Panc1 (cell line): ENCODE data around the gene PTPRK. TPM values are rescaled to one million over a fixed set of nuclear protein-coding genes. Genes with fewer than 3 reads are reported as not detected.

Experiments
- ATAC-seq: fragments of 200-7000 bp; cut with Tn5 transposase; 2 replicates; pipeline ENCODE4 v1.9.1; 2020; ENCODE audit warnings: mild to moderate bottlenecking, moderate library complexity
- BruUV-seq: library from RNA; stranded (reverse); fragments of 400-500 nt; replicated peaks from 2 replicates; lab custom pipeline; 2021; lab: Mats Ljungman, UMichigan
- CTCF ChIA-PET: fragments of 300-600 bp; sonication (Branson Sonifier 250); formaldehyde crosslinking; loops from one replicate; lab custom pipeline; 2022; ENCODE audit warnings: antibody characterized with exemption; lab: Charles Lee
- POLR2A ChIA-PET: fragments of 300-600 bp; sonication (Branson Sonifier 250); formaldehyde crosslinking; loops from one replicate; lab custom pipeline; 2022; ENCODE audit warnings: antibody characterized with exemption; lab: Charles Lee
- DNase-seq: peaks from one replicate; pipeline ENCODE4 v3.0.0-alpha.2; 2010; ENCODE audit warnings: low read depth, low spot score
- H3K27ac ChIP-seq: 2 replicates; pipeline ENCODE4 v1.5.1; 2011; ENCODE audit warnings: mild to moderate bottlenecking, low read length, inconsistent platforms
- H3K27me3 ChIP-seq: fragments of 200-500 bp; sonication (Bioruptor generic); 2 replicates; pipeline ENCODE4 v1.6.0; 2014; ENCODE audit warnings: low read length, inconsistent platforms; ENCODE audit not compliant: control insufficient read depth, insufficient read depth
- H3K36me3 ChIP-seq: fragments of 200-500 bp; sonication (Bioruptor generic); 2 replicates; pipeline ENCODE4 v1.5.1; 2014; ENCODE audit warnings: inconsistent platforms, mild to moderate bottlenecking, low read length, moderate library complexity; ENCODE audit not compliant: control insufficient read depth, insufficient read depth
- H3K4me1 ChIP-seq: 2 replicates; pipeline ENCODE4 v1.5.1; 2011; ENCODE audit warnings: inconsistent platforms, mild to moderate bottlenecking, low read length, moderate library complexity; ENCODE audit not compliant: control insufficient read depth, insufficient read depth
- H3K4me3 ChIP-seq, 2 experiments: 2 replicates each; pipeline ENCODE4 v1.5.1; 2011 to 2012; ENCODE audit warnings: low read depth in 2 of 2, low read length in 2 of 2, mild to moderate bottlenecking in 2 of 2, inconsistent platforms in 1 of 2, moderate library complexity in 1 of 2
- H3K9me3 ChIP-seq: fragments of 200-500 bp; sonication (Bioruptor generic); 2 replicates; pipeline ENCODE4 v1.5.1; 2014; ENCODE audit warnings: low read depth, mild to moderate bottlenecking, inconsistent platforms, low read length, moderate library complexity; ENCODE audit not compliant: control insufficient read depth, insufficient read depth
- CTCF ChIP-seq: fragments of 450-650 bp; IDR thresholded peaks from 2 replicates; pipeline ENCODE4 v1.5.1; 2017; ENCODE audit warnings: mild to moderate bottlenecking
- POLR2AphosphoS5 ChIP-seq: IDR thresholded peaks from 2 replicates; pipeline ENCODE4 v1.6.1; 2012; ENCODE audit warnings: mild to moderate bottlenecking, low read depth, low read length, moderate library complexity
- REST ChIP-seq, 2 experiments: IDR thresholded peaks; 2 replicates each; pipeline ENCODE4 v1.6.1; 2011 to 2012; ENCODE audit warnings: low read depth in 2 of 2, control low read depth in 1 of 2, low read length in 1 of 2, mild to moderate bottlenecking in 1 of 2, moderate library complexity in 1 of 2; ENCODE audit not compliant: insufficient read depth in 1 of 2
- SIN3A ChIP-seq: IDR thresholded peaks from 2 replicates; pipeline ENCODE4 v1.6.1; 2012; ENCODE audit warnings: low read depth, mild to moderate bottlenecking, low read length, moderate library complexity, borderline replicate concordance; ENCODE audit not compliant: insufficient read depth
- TCF7L2 ChIP-seq: IDR thresholded peaks from 2 replicates; pipeline ENCODE4 v1.6.1; 2011; ENCODE audit warnings: mild to moderate bottlenecking, low read depth, low read length, inconsistent platforms
- in situ Hi-C: cut with HindIII; loops from 2 replicates; pipeline ENCODE4 v1.10.0; 2016; ENCODE audit warnings: low sequenced_read_pairs, low pct_unique_long_range_greater_than_20kb
- intact Hi-C: fragments of 100-400 bp; cut with micrococcal nuclease; formaldehyde crosslinking; loops from one replicate; pipeline ENCODE4 v1.10.0; 2022; ENCODE audit not compliant: unreplicated experiment
- total RNA-seq: library from RNA; stranded (reverse); gene quantifications from one replicate; pipeline ENCODE4 v1.2.1, GENCODE V29; 2021; ENCODE audit not compliant: unreplicated experiment

The PTPRK gene
- total RNA-seq, 1 experiment from 2014 or later, result 61.8 TPM

- Histone ChIP-seq H3K27me3 (no peaks in the 10 kb centered on the region), H3K9me3 (peaks cover 10% of the 10 kb centered on the region; the same call in 1 of the 2 replicates), H3K4me3 (no peak overlapping the region), H3K4me1 (no peaks in the 10 kb centered on the region), H3K27ac (no peak overlapping the region), H3K36me3 (no peaks in the 10 kb centered on the region)
- TF ChIP-seq POLR2AphosphoS5 (no peak), REST (IDR thresholded peaks at IDR 0.05; ENCODE audit: insufficient read depth in 1 of 2, low read depth in 2 of 2, low read length in 1 of 2) (no peak), SIN3A (no peak), CTCF (no peak), TCF7L2 (no peak)
- ATAC-seq (no peak), DNase-seq (no peak)
- BruUV-seq, result no TSS peak
- in situ Hi-C loops, result no loop called here
- ChIA-PET POLR2A (no interaction called here), CTCF (no interaction called here)
- intact Hi-C loops, result no loop called here
Measured at GRCh38 chr6:127933852-127934840, 586.3 kb downstream of the PTPRK start.

GRCh38 chr6:127933137-127933536, 587.3 kb downstream of the PTPRK start:
- TF ChIP-seq CTCF, result no peak
- TF ChIP-seq TCF7L2, result no peak
- no peak for TF ChIP-seq REST (IDR thresholded peaks at IDR 0.05; ENCODE audit: insufficient read depth in 1 of 2, low read depth in 2 of 2, low read length in 1 of 2)
- no peak for TF ChIP-seq POLR2AphosphoS5
- no peak for TF ChIP-seq SIN3A
- Histone ChIP-seq H3K36me3 (no peaks in the 10 kb centered on the region), H3K4me3 (no peak overlapping the region), H3K27me3 (no peaks in the 10 kb centered on the region), H3K9me3 (peaks cover 10% of the 10 kb centered on the region; the same call in 1 of the 2 replicates), H3K27ac (no peak overlapping the region), H3K4me1 (no peaks in the 10 kb centered on the region)
- ATAC-seq (no peak), DNase-seq (no peak)
- intact Hi-C loops, result no loop called here
- in situ Hi-C loops, result no loop called here
- POLR2A ChIA-PET, result no interaction called here
- BruUV-seq, result no TSS peak
- CTCF ChIA-PET, result no interaction called here
